ENCODE data around the gene SAP130. TPM values are rescaled to one million over a fixed set of nuclear protein-coding genes. Genes with fewer than 3 reads are reported as not detected.

The SAP130 gene
- total RNA-seq, 1 donor from 2014 or later = 14.2 TPM

DNA sequence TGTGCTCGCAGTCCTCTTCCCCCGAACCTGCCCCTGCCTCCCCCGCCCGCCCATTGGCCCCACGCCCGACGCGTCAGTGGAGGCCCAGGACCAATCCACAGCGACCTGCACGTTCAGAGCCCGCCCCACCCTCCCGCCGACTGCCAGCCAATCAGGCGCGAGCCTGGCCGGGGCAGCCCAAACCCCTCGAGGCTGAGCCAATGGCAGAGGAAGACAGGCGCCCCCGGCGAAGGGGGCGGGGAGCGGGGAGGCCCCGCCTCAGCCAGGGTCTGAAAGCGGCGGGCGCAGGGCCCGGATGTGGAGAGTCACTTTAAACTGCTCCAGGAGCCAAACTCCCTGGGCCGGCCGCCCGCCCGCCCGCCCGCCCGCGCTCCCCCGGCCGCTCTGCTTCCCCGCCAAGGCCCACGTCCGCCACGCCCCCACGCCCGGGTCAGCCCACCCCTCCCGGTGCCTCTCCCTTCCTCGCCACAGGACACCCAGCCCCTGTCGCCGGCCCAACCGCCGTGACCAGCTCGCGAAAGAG lies 520 bp downstream of the SAP130 start:
- DNase-seq (ENCODE audit: extremely low spot score in 2 of 2) = peak; percentile 99 to 100
- Histone ChIP-seq H3K4me3 (peak overlapping the region; percentile 59 to 98), H3K4me1 (peaks cover 21% of the 10 kb centered on the region), H3K36me3 (peaks cover 0 to 6% of the 10 kb centered on the region in 2 donors), H3K27ac (peak overlapping the region; percentile 96), H3K27me3 (no peaks in the 10 kb centered on the region), H3K9me3 (no peaks in the 10 kb centered on the region)
- intact Hi-C loops (cut with DNase I) = loop anchor here (5.0 kb wide), 1 partner anchor 65 kb away; the partner anchor contains the start of gene UGGT1
- TF ChIP-seq POLR2AphosphoS5 (IDR thresholded peaks at IDR 0.05; ENCODE audit: insufficient read depth in 1 of 2, low read depth in 1 of 2) = peak in 1 of 2 donors; percentile 35
- no peak for TF ChIP-seq POLR2A (IDR thresholded peaks at IDR 0.05)

DNA sequence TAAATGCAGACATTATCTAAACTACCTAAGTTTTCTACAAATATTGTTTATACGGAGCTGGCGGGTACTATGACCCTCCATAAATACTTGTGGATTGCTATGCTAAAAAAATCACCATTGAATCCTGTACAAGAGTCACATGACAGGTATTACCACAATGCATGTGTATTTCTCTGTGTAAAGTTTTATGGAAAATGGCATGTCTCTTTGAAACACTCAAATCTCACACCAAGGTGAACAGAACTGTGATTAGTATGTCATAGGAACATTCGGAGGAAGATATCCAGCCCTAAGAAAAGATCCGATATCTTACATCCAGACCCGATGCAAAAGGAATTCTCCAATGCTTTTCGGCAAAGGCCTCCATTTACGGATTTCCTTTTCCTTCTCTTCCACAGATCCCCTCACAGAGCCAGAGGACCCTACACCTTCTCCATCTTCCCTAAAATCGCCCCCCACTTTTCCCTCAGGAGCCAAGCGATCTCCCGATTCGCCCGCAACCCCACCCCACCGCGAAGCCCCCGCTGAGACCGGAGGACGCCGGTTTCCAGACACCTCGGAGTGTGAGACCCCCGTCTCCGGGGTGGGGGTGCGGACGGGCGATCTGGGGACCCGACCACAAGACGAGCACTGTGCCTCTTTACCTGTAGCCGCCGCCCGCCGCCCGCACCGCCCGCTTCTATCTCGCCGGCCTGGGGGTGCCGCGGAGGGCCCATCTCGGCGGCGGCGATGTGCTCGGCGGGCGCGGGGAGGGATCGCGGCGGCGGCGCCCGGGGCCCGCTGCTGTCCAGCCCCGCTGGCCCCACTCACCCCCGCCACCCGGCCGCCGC lies 1.2 kb downstream of the SAP130 start:
- peak in 1 of 2 donors; percentile 89 for DNase-seq (ENCODE audit: extremely low spot score in 2 of 2)
- H3K4me1 ChIP-seq = peaks cover 21% of the 10 kb centered on the region
- H3K4me3 ChIP-seq = peak overlapping the region; percentile 59 to 98
- H3K27ac ChIP-seq = peak overlapping the region; percentile 96
- no peaks in the 10 kb centered on the region for H3K27me3 ChIP-seq
- no peaks in the 10 kb centered on the region for H3K9me3 ChIP-seq
- intact Hi-C loops (cut with DNase I) = loop anchor here (5.0 kb wide), 1 partner anchor 66 kb away; the partner anchor contains the start of gene UGGT1
- H3K36me3 ChIP-seq = peaks cover 0 to 6% of the 10 kb centered on the region in 2 donors
- TF ChIP-seq CTCF (IDR thresholded peaks at IDR 0.05) (no peak), POLR2AphosphoS5 (IDR thresholded peaks at IDR 0.05; ENCODE audit: insufficient read depth in 1 of 2, low read depth in 1 of 2) (no peak), POLR2A (IDR thresholded peaks at IDR 0.05) (no peak)

GRCh38 chr2:128024816-128025215 lies 3.0 kb downstream of the SAP130 start:
- DNase-seq (ENCODE audit: extremely low spot score in 2 of 2) = no peak

DNA sequence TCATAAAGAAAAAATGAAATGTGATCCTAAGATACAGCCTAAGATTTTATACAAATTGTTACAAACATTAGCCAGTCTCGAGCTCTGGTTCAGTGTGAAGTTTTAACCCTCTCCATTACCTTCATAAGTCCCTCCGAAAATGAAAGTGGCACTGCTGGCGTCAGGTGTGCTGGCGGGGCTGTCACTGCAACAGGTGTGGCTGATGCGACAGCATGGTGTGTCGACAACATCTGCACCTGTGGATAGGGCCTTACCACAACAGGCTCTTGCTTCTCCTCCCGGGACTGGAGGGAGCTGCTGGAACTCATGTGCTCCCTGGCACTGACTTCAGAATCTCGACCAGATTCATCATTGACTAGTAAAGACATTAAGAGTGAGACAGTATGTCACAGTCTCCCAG lies 10.3 kb downstream of the SAP130 start:
- Histone ChIP-seq H3K27ac (no peak overlapping the region), H3K9me3 (no peaks in the 10 kb centered on the region), H3K36me3 (peaks cover 0 to 46% of the 10 kb centered on the region in 2 donors), H3K4me3 (no peak overlapping the region), H3K4me1 (no peaks in the 10 kb centered on the region), H3K27me3 (no peaks in the 10 kb centered on the region)
- intact Hi-C loops (cut with DNase I) = no loop called here
- TF ChIP-seq CTCF (IDR thresholded peaks at IDR 0.05) = no peak
- no peak for TF ChIP-seq POLR2AphosphoS5 (IDR thresholded peaks at IDR 0.05; ENCODE audit: insufficient read depth in 1 of 2, low read depth in 1 of 2)
- TF ChIP-seq POLR2A (IDR thresholded peaks at IDR 0.05) = no peak
- no peak for DNase-seq (ENCODE audit: extremely low spot score in 2 of 2)

More at GRCh38 chr2:128024816-128025215, 3.0 kb downstream of the SAP130 start:
- H3K36me3 ChIP-seq = peaks cover 0 to 6% of the 10 kb centered on the region in 2 donors
- no peaks in the 10 kb centered on the region for H3K27me3 ChIP-seq
- intact Hi-C loops (cut with DNase I) = loop anchor here (5.0 kb wide), 1 partner anchor 67 kb away; the partner anchor contains the start of gene UGGT1
- no peak overlapping the region for H3K27ac ChIP-seq
- no peak overlapping the region for H3K4me3 ChIP-seq
- H3K9me3 ChIP-seq = no peaks in the 10 kb centered on the region
- TF ChIP-seq POLR2AphosphoS5 (IDR thresholded peaks at IDR 0.05; ENCODE audit: insufficient read depth in 1 of 2, low read depth in 1 of 2) (no peak), CTCF (IDR thresholded peaks at IDR 0.05) (no peak), POLR2A (IDR thresholded peaks at IDR 0.05) (no peak)
- peaks cover 21% of the 10 kb centered on the region for H3K4me1 ChIP-seq

DNA sequence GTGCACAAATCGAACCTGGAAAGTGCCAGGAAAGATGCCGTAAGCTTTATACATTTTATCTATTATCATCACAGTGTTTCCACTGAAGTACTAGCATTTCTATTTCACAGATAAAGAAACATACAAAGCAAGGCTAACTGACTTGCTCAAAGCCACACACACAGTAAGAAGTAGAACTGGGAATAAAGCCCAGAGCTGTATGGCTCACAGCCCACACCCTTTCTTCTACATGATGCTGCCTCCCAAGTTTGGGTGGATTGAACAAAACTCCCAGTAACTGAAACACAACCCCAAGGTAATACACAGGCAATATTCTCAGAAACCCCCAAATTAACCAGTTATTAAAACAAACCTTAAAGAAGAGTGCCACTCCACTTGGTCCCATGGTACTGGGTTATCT lies 11.2 kb downstream of the SAP130 start:
- H3K27ac ChIP-seq = no peak overlapping the region
- no peak for TF ChIP-seq POLR2AphosphoS5 (IDR thresholded peaks at IDR 0.05; ENCODE audit: insufficient read depth in 1 of 2, low read depth in 1 of 2)
- no peak for TF ChIP-seq CTCF (IDR thresholded peaks at IDR 0.05)
- no peak for TF ChIP-seq POLR2A (IDR thresholded peaks at IDR 0.05)
- H3K4me3 ChIP-seq = no peak overlapping the region
- no peaks in the 10 kb centered on the region for H3K4me1 ChIP-seq
- peaks cover 0 to 56% of the 10 kb centered on the region in 2 donors for H3K36me3 ChIP-seq
- intact Hi-C loops (cut with DNase I) = no loop called here
- no peaks in the 10 kb centered on the region for H3K27me3 ChIP-seq
- no peak for DNase-seq (ENCODE audit: extremely low spot score in 2 of 2)
- no peaks in the 10 kb centered on the region for H3K9me3 ChIP-seq
